Measurements from ENCODE around the gene RAX.

The RAX gene

GRCh38 chr18:59272891-59273758, at the start of gene RAX:
TSS of gene RAX (minus strand) at chr18:59273454. CDS start at chr18:59273206, 248 bp downstream.
- H3K27ac ChIP-seq, result no peak within 1 kb of the TSS
- no peak for TF ChIP-seq CTCF (conservative IDR thresholded peaks at IDR 0.05)

- TF ChIP-seq CTCF (conservative IDR thresholded peaks at IDR 0.05), result no peak
Observed at GRCh38 chr18:59318460-59319050, 45.3 kb upstream of the RAX start, which contains the start of gene CPLX4. TSS of gene CPLX4 (minus strand) at chr18:59318649. CDS start at chr18:59318462, 187 bp downstream.

GRCh38 chr18:59311631-59312030, 38.4 kb upstream of the RAX start:
- TF ChIP-seq CTCF (conservative IDR thresholded peaks at IDR 0.05), result no peak
- no peak overlapping the region for H3K27ac ChIP-seq

More at GRCh38 chr18:59318460-59319050, 45.3 kb upstream of the RAX start, which contains the start of gene CPLX4:
- H3K27ac ChIP-seq, result no peak within 1 kb of the TSS

- H3K27ac ChIP-seq, result no peak overlapping the region
- TF ChIP-seq CTCF (conservative IDR thresholded peaks at IDR 0.05), result no peak
Observed at GRCh38 chr18:59308938-59309260, 35.6 kb upstream of the RAX start.

DNA sequence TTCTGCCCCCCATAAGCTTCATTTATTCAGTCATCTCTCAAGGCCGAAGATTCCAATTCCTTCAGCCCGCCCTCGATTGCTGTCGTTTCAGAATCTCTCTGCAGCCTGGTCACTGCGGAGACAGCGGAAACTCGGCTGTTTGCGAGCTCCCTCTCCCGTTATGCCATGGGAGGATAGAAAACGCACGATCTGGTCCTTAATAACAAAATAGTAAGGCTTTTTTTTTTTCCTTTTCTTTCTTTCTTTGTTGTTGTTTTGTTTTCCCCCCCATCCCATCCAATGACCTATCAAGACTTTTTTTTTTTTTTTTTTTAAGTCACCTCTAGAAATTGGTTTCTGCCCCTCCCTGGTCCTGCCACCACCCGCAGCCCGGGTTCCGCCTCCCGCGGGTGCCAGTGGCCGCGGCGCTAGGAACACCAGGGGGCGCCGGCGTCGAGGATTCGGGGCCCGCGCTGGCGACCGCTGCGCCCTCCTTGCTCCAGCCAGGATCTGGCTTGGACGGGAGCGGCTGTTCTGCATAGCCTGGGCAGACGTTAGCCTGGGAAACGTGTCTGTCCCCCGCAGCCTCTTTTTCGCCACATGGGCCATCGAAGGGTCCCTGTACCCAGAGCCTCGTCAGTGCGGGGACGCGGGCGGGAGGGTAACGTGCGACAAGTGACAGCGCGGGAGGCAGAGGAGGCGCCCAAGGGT, 35.1 kb upstream of the RAX start:
- TF ChIP-seq CTCF (conservative IDR thresholded peaks at IDR 0.05), result peak; percentile 94
- H3K27ac ChIP-seq, result no peak overlapping the region

- H3K27ac ChIP-seq, result no peak overlapping the region
- no peak for TF ChIP-seq CTCF (conservative IDR thresholded peaks at IDR 0.05)
Observed at GRCh38 chr18:59306640-59307039, 33.4 kb upstream of the RAX start.

- no peak for TF ChIP-seq CTCF (conservative IDR thresholded peaks at IDR 0.05)
- no peak overlapping the region for H3K27ac ChIP-seq
Observed at GRCh38 chr18:59305295-59305694, 32.0 kb upstream of the RAX start.

Data from VCaP (cell line).